HG03469 (cell line): Measurements from ENCODE around the gene PRPF6.

Experiments
- ATAC-seq: cut with Tn5 transposase; IDR thresholded peaks from one replicate; pipeline ENCODE4 v1.9.1; 2021; ENCODE audit warnings: mild to moderate bottlenecking, moderate library complexity, moderate number of reproducible peaks; ENCODE audit not compliant: unreplicated experiment

Gene PRPF6

GRCh38 chr20:64047046-64047389 lies 66.1 kb downstream of the PRPF6 start:
- no peak for ATAC-seq

- ATAC-seq = no peak
Observed at GRCh38 chr20:64047968-64048401, 67.1 kb downstream of the PRPF6 start.

DNA sequence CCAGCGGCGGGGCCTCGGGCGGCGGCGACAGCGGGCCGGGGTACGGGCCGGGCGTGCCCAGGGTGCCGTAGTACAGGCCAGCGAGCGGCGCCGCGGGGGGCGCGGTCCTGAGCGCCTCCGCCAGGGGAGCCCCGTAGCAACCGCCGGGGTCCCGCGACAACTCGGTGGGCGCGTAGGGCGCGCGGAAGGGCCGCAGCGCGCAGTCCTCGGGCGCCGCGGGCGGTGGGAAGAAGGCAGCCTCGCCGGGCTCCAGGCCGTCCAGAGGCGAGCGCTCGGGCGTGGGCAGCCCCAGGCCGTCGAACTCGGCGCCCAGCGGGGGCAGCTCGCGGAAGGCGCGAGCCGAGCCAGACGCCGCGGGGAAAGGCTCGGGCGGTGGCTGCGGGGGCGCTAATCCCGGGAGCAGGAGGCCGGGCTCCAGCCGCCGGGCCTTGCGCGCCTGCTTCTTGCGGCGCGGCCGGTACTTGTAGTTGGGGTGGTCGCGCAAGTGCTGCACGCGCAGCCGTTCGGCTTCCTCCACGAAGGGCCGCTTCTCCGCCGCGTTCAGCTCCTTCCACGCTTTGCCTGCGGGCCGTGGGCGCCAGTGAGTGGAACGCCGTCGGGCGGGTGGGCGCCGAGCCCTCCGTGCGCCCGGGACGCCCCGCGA lies 67.6 kb downstream of the PRPF6 start:
- ATAC-seq = no peak

- ATAC-seq = no peak
Observed at GRCh38 chr20:64049060-64049877, 68.3 kb downstream of the PRPF6 start, which contains the start of gene SOX18. SOX18 (minus strand) TSS chr20:64049639; CDS start chr20:64049516, 123 bp downstream.

- ATAC-seq = no peak
Observed at GRCh38 chr20:64049878-64050260, 68.9 kb downstream of the PRPF6 start.

DNA sequence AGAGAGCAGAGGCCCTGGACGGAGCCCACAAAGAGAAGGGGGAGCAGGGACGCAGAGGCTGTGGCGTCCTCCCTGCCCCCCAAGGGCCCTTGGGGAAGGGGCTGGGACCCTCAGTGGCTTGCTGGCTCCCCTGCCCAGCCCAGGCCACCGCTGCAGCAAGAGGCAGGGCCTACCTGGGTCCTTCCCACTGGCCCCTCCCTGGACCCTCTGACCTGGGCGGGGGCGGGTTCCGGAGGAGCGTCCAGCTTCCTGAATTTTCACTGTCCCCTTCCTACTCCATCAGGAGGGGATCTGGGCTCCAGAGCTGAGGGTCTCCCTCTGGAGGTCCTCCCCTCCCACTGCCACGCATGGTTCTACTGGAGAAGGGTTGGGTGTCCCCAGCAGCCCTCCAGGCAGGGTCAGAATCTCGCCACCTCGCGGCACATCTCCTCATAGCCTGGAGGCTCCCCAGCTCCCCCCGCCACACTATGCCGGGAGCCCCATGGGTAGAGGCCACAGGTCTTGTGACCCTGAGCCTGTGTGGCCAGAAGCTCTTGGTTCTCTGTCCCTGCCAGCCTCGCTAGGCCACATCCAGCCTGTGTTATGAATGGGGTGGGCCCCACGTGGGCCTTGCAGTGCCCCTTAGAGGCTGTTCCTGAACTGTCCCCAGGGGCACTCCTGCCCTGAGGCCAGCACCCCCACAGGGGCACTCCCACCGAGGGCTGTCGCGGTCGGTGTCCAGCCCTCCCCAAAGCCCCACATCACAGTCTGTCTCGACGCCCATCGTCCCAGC lies 69.5 kb downstream of the PRPF6 start:
- no peak for ATAC-seq

DNA sequence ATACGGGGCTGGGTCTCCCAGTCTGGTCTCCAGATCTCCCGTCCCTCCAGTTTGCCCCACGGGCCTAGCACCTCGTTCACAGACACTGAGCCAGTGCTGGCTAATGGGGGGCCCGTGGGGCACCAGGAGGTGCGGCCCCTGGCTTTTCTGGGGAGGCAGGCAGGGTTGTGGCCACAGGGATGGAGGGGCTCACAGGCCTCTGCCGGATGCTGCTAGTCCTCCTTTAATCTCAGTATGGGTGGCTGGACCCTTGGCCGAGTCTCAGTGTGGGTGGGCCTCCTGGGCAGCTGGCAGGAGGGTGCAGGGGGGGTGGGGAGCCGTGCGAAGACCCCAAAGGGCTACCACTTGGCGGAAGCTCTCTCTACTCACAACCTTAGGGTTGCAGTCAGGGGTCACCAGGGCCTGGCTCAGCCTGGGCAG lies 70.1 kb downstream of the PRPF6 start:
- ATAC-seq = no peak

DNA sequence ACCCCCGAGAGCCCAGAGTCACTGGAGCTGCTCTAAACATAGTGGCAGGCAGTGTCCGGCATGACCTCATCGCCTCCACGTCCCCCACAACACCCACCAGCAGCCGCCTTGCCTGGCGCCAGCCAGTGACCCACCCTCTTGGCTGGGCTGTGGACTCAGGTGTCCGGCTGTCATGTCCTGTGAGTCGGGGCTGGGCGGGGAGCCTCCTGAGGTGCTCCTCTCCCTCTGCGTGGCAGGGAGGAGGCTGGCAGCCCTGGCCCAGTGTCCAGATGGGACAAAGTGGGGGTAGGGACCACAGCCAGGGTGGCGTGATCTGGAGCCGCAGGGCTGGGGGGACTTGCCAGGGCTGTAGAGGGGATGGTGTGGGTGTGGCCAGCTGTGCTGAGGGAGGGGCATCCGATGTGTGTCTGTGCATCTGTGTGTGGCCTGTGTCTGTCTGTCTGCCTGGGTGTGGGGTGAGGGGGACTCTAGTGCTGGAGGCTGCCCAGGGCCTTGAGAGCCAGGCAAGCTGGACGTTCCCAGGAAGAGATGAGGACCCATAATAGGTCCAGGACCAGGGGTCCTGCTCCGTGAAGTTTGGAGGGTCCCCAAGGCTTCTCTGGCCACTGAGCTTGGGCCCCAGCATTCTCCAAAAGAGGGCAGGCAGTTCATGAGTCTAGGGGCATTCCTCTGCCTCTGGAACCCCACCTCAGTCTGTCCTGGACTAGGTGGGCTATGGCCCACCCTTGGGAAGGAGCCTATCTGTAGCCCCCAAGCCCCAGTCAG lies 70.8 kb downstream of the PRPF6 start:
- no peak for ATAC-seq

GRCh38 chr20:64052326-64052722 lies 71.4 kb downstream of the PRPF6 start:
- no peak for ATAC-seq

- ATAC-seq = no peak
Observed at GRCh38 chr20:64052987-64053840, 72.3 kb downstream of the PRPF6 start.

DNA sequence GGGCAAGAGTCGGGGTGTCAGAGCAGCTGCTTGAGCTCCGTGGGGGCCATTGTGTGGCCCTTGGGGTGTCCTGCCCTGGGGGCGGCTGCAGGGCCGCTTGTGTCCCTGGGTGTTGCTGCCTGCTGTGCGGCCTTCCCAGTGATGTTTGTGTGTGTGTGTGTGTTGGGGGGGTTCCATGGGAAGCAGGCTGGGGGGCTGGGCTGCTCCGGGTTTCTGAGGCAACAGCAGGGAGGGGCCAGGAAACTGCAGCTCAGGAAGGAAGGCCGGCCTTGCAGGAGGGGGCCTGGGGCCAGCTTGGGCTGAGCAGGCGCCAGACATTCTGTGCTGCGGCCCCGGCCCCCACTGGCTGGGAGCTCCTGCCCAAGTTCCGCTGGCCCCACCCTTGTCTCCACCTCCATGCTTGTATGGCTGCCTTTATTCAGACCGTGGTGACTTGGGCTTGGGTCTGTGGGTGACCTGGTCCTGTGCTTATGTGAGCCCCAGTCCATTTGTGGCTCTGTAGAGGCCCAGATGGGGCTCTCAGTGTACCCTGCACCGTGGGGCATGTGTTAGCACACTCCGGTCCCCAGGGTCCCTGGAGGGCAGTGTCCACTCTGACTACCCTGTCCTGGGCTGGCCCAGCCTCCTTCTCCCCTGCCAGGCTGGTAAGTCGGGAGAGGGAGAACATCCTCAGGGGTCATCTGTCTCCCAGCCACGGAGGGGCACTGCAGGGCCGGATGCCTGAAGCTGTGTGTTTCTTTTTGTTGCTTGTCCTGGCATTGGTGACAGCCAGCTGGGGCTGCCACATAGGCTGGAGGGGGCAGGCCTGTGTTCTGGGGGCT lies 73.1 kb downstream of the PRPF6 start:
- no peak for ATAC-seq

DNA sequence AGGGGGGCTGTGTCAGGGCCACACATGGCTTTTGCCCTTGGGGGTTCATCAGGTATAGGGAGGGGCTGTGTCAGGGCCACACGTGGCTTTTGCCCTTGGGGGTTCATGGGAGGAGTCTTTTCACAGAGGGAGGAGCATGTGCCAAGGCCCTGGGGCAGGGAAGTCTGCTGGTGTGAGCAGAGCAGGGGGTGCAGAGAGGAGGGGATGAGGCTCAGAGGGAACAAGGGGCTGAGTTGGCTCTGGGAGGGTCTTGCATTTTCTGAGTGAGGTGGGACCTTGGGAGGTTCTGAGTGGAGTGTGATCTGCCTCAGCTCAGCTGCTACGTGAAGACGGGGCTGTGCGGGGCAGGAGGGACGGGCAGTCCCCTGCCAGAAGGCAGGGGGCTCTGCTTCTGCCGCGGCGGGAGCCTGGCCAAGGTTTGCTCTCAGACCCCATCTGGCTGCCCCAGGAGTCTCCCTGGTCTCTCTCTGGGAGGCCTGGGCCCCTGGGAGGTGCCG lies 74.5 kb downstream of the PRPF6 start:
- ATAC-seq = no peak

DNA sequence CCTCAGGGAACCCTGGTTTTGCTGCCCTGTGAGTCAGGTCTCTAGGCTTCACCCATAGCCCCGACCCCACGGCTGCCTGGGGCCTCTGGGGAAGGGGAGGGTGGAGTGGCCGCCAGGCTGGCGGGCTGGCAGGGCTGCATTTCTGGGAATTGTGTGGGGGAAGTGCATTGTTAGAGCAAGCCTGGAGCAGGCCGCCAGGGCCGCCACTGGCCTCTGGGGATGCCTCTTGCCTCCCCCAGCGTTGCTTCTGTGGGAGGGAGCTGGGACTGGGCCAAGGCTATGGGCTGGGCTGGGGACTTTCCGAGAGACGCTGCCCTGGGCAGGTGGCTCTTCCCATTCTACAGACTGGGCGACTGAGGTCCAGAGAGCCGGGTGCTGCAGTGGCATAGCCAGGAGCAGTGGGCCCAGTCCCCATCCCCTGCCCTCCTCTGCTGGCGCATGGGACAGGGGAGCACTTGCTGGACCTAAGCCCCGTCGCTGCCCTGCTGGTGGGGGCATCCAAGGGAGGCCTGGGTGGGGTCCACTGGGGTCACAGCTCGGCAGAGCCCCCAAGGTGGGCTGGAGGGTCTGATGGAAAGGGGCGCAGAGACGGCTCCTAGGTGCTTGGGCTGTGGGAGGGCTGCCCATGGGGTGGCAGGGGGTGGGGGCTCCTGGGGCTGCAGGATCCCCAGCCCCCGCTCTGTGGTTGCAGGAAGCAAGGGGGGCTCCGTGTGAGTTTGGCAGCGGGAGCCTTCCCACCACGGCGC lies 75.1 kb downstream of the PRPF6 start:
- ATAC-seq = no peak

GRCh38 chr20:64056639-64056888 lies 75.6 kb downstream of the PRPF6 start:
- no peak for ATAC-seq

GRCh38 chr20:64056889-64057627 lies 76.1 kb downstream of the PRPF6 start:
- no peak for ATAC-seq

DNA sequence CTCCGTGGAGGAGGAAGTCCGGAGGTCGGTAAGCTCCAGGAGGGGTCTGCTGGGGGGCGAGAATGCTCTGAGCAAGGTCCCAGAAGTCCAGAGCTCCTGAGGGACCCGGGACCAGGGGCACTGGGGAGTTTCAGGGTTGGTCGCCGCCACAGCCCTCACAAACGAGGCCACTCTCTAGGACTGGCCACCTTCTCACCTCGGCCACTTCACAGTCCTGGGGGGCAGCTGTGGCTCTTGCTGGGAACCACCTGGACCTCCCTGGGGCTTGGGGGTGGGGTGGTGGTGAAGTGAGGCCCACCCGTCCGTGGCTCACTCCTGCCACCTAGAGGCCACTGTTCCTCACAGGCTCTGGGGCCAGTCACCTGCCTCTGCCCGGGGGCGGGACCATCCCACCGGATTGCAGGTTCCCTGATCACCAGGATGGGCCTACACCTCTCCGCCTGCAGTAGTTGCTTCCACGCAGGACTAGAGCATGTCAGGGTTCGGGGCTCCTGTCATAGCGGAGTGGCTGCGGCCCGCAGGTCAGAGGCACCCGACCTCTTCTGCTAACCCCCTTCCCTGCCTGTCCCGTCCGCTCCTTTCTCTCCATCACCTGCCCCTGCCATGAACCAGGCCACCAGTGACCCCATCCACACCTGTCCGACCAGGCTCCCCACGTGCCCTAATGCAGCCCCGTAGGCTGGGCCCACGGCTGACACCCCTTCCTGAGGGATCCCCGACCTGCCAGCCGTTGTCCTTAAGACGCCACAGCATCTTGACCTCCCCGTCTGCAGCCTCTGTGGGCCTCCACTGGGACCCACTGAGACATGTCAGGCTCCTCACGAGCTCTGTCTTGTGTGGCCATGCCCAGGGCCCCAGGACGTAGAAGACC lies 76.9 kb downstream of the PRPF6 start:
- no peak for ATAC-seq

DNA sequence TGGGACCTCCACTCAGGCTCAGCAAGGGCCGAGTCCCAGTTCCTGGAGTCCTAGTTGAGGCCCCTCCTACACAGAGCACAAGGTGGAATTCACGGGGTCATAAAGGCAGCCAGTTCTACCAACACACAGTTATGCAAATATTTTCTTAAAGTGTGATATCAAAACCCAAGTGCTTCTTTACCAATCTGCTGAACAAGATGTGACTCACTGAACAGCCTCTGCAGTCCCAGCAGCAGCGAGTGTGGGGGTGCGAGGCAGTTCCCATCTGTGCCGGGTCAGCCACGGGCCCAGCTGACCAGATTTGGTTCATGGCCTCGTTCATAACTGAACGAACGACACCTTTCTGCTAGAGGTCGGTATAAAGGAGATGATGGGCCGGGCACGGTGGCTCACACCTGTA lies 77.6 kb downstream of the PRPF6 start:
- ATAC-seq = no peak
